ENCODE data around the gene ANKRD33B. TPM values are rescaled to one million over a fixed set of nuclear protein-coding genes. Genes with fewer than 3 reads are reported as not detected.

Gene ANKRD33B
- total and polyA plus RNA-seq, 7 donors = 1.4 to 32.7 (median 7.8) TPM

- DNase-seq = no peak
- Histone ChIP-seq H3K36me3 (ENCODE audit: insufficient read depth in 1 of 2, low read depth in 1 of 2) (no peaks in the 10 kb centered on the region), H3K9me3 (no peaks in the 10 kb centered on the region), H3K4me1 (no peaks in the 10 kb centered on the region), H3K4me3 (no peak overlapping the region), H3K27me3 (ENCODE audit: insufficient read depth in 3 of 3, low read length in 2 of 3) (peaks cover 0 to 6% (median 4%) of the 10 kb centered on the region in 3 donors), H3K27ac (no peak overlapping the region)
- intact Hi-C loops (cut with DNase I) = no loop called here
- 85 to 91% (median 89%) methylated on average over 2 of the region's 2 CpGs for WGBS, 3 donors
- TF ChIP-seq CTCF (IDR thresholded peaks at IDR 0.05) = no peak
- ATAC-seq = no peak
Measured at GRCh38 chr5:10542055-10542550, 21.8 kb upstream of the ANKRD33B start.

- H3K9me3 ChIP-seq = no peaks in the 10 kb centered on the region
- 69 to 77% (median 70%) methylated on average over 7 of the region's 7 CpGs for WGBS, 3 donors
- H3K27ac ChIP-seq = no peak overlapping the region
- intact Hi-C loops (cut with DNase I) = no loop called here
- no peaks in the 10 kb centered on the region for H3K36me3 ChIP-seq (ENCODE audit: insufficient read depth in 1 of 2, low read depth in 1 of 2)
- no peak overlapping the region for H3K4me3 ChIP-seq
- no peaks in the 10 kb centered on the region for H3K4me1 ChIP-seq
- H3K27me3 ChIP-seq (ENCODE audit: insufficient read depth in 3 of 3, low read length in 2 of 3) = peaks cover 0 to under 1% (median 0%) of the 10 kb centered on the region in 3 donors
- no peak for TF ChIP-seq CTCF (IDR thresholded peaks at IDR 0.05)
- DNase-seq = no peak
- ATAC-seq = no peak
Measured at GRCh38 chr5:10543585-10544040, 20.3 kb upstream of the ANKRD33B start.

GRCh38 chr5:10545084-10545483, 18.8 kb upstream of the ANKRD33B start:
- Histone ChIP-seq H3K27me3 (ENCODE audit: insufficient read depth in 3 of 3, low read length in 2 of 3) (no peaks in the 10 kb centered on the region), H3K4me3 (no peak overlapping the region), H3K9me3 (no peaks in the 10 kb centered on the region), H3K36me3 (ENCODE audit: insufficient read depth in 1 of 2, low read depth in 1 of 2) (no peaks in the 10 kb centered on the region), H3K4me1 (no peaks in the 10 kb centered on the region), H3K27ac (no peak overlapping the region)
- intact Hi-C loops (cut with DNase I) = no loop called here
- WGBS, 3 donors = 74 to 83% (median 76%) methylated on average over 8 of the region's 8 CpGs
- no peak for TF ChIP-seq CTCF (IDR thresholded peaks at IDR 0.05)
- DNase-seq (no peak), ATAC-seq (no peak)

- intact Hi-C loops (cut with DNase I) = no loop called here
- H3K27ac ChIP-seq = no peak overlapping the region
- WGBS, 3 donors = 58 to 60% (median 60%) methylated on average over 7 of the region's 7 CpGs
- no peak for DNase-seq
- H3K4me3 ChIP-seq = no peak overlapping the region
- no peak for TF ChIP-seq CTCF (IDR thresholded peaks at IDR 0.05)
- H3K4me1 ChIP-seq = no peaks in the 10 kb centered on the region
- ATAC-seq = no peak
- H3K27me3 ChIP-seq (ENCODE audit: insufficient read depth in 3 of 3, low read length in 2 of 3) = no peaks in the 10 kb centered on the region
- H3K9me3 ChIP-seq = no peaks in the 10 kb centered on the region
- no peaks in the 10 kb centered on the region for H3K36me3 ChIP-seq (ENCODE audit: insufficient read depth in 1 of 2, low read depth in 1 of 2)
Measured at GRCh38 chr5:10546186-10546585, 17.7 kb upstream of the ANKRD33B start.

Data from psoas muscle (tissue), 8 donors.